ENCODE data around the gene CCR4. TPM values are rescaled to one million over a fixed set of nuclear protein-coding genes. Genes with fewer than 3 reads are reported as not detected.

CCR4 gene
- total and polyA plus RNA-seq, 2 of the 4 experiments (the other 2 are of a cell fraction): not detected

DNA sequence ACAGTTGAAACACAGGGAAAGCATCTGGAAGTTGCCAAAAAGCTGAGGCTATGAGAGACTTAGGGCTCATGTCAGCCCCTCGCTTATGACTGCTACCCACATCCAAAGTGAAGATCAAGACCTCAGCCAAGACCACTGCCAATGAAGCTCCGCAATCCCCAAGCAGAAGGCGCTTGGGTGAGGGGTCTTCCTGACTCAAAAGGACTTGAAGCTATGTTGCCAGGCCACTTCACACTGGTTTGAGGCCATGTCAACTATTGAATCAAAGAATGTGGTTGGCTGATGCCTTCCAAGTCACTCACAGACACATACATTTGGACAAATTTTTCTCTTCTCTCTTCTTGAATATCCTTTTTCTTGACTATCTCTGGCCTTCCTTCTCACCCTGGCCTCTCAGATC, 928 bp upstream of the CCR4 start:
- CTCF ChIA-PET: interaction anchor here (1.1 kb wide), 1 partner anchor 838 kb away, joined by 4 read pairs; no protein-coding TSS in a partner anchor
- no peak for TF ChIP-seq BHLHE40 (IDR thresholded peaks at IDR 0.05; ENCODE audit: low read depth, low read length)
- no peak for TF ChIP-seq MAFK (IDR thresholded peaks at IDR 0.05; ENCODE audit: low read depth, low read length)
- TF ChIP-seq CHD1 (IDR thresholded peaks at IDR 0.05; ENCODE audit: low read depth, low read length): no peak
- no peak for TF ChIP-seq SMC3 (IDR thresholded peaks at IDR 0.05; ENCODE audit: low read depth, low read length)
- TF ChIP-seq, protein P1, sequence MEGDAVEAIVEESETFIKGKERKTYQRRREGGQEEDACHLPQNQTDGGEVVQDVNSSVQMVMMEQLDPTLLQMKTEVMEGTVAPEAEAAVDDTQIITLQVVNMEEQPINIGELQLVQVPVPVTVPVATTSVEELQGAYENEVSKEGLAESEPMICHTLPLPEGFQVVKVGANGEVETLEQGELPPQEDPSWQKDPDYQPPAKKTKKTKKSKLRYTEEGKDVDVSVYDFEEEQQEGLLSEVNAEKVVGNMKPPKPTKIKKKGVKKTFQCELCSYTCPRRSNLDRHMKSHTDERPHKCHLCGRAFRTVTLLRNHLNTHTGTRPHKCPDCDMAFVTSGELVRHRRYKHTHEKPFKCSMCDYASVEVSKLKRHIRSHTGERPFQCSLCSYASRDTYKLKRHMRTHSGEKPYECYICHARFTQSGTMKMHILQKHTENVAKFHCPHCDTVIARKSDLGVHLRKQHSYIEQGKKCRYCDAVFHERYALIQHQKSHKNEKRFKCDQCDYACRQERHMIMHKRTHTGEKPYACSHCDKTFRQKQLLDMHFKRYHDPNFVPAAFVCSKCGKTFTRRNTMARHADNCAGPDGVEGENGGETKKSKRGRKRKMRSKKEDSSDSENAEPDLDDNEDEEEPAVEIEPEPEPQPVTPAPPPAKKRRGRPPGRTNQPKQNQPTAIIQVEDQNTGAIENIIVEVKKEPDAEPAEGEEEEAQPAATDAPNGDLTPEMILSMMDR (conservative IDR thresholded peaks at IDR 0.05; ENCODE audit: low read depth, low read length): no peak
- TF ChIP-seq, protein P2, sequence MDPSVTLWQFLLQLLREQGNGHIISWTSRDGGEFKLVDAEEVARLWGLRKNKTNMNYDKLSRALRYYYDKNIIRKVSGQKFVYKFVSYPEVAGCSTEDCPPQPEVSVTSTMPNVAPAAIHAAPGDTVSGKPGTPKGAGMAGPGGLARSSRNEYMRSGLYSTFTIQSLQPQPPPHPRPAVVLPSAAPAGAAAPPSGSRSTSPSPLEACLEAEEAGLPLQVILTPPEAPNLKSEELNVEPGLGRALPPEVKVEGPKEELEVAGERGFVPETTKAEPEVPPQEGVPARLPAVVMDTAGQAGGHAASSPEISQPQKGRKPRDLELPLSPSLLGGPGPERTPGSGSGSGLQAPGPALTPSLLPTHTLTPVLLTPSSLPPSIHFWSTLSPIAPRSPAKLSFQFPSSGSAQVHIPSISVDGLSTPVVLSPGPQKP (IDR thresholded peaks at IDR 0.05; ENCODE audit: borderline replicate concordance, low read depth, low read length): no peak
- no peak for TF ChIP-seq CEBPB (IDR thresholded peaks at IDR 0.05; ENCODE audit: low read depth, low read length)
- ATAC-seq (ENCODE audit: low read depth) (no peak), DNase-seq (no peak)
- Histone ChIP-seq H3K4me1 (ENCODE audit: control insufficient read depth, insufficient read depth, low read length) (no peaks in the 10 kb centered on the region), H3K4ac (ENCODE audit: low read depth, low read length) (no peak overlapping the region), H3K27ac (ENCODE audit: insufficient read depth, low read length) (no peak overlapping the region), H4K8ac (ENCODE audit: low read depth in 2 of 2, low read length in 2 of 2) (no peak overlapping the region), H3K14ac (replicated peaks; ENCODE audit: low read depth, low read length) (no peak overlapping the region), H3K9ac (ENCODE audit: low read depth, low read length) (no peak overlapping the region), H3K56ac (ENCODE audit: extremely low read depth, insufficient read depth, low read length) (no peak overlapping the region), H3K18ac (ENCODE audit: low read depth, low read length) (no peak overlapping the region), H3K4me3 (ENCODE audit: insufficient read depth, low read depth, low read length) (no peak overlapping the region), H2BK5ac (ENCODE audit: low read depth, low read length, poor library complexity, severe bottlenecking) (no peak overlapping the region), H3K23ac (ENCODE audit: low read depth, low read length) (no peak overlapping the region), H2BK120ac (ENCODE audit: low read depth, low read length) (no peak overlapping the region), H3K9me1 (ENCODE audit: insufficient read depth, low read length) (peaks cover 5% of the 10 kb centered on the region), H3K36me3 (ENCODE audit: control insufficient read depth, insufficient read depth, low read length) (no peaks in the 10 kb centered on the region), H2BK15ac (ENCODE audit: low read depth, low read length) (no peak overlapping the region), H2AK9ac (replicated peaks; ENCODE audit: low read depth, low read length, poor library complexity) (no peak overlapping the region), H2AK5ac (ENCODE audit: low read depth, low read length) (no peak overlapping the region), H4K5ac (ENCODE audit: low read depth, low read length) (no peak overlapping the region), H4K20me1 (ENCODE audit: insufficient read depth, low read length) (no peaks in the 10 kb centered on the region), H2BK20ac (ENCODE audit: low read depth, low read length) (no peak overlapping the region), H3K79me1 (ENCODE audit: low read depth in 1 of 2, low read length in 2 of 2) (0 out of 4 replicates have a peak, but pooled peaks cover 0 to 4% of the 10 kb centered on the region in 2 experiments), H3K27me3 (ENCODE audit: control insufficient read depth, insufficient read depth, low read length) (peaks cover 18% of the 10 kb centered on the region), H4K91ac (ENCODE audit: insufficient read depth, low read depth, low read length) (no peak overlapping the region), H2AFZ (replicated peaks; ENCODE audit: low read length, poor library complexity) (no peak overlapping the region), H3K4me2 (ENCODE audit: low read depth, low read length) (no peak overlapping the region), H3K9me3 (ENCODE audit: control insufficient read depth, insufficient read depth, low read length) (no peaks in the 10 kb centered on the region)
- no TSS peak for BruUV-seq (replicated peaks)
- in situ Hi-C loops (cut with MboI; ENCODE audit: low sequenced_read_pairs): loop anchor here (5.0 to 25.0 kb wide), 3 partner anchors 122 to 837 kb away; partner anchors contain the start of gene PDCD6IP
- intact Hi-C loops (cut with micrococcal nuclease): no loop called here
- dilution Hi-C loops (cut with HindIII; ENCODE audit: low sequenced_read_pairs, unreplicated experiment): no loop called here
- WGBS, 2 experiments (ENCODE audit: extremely low coverage in 2 of 2, insufficient read length in 1 of 2): 86% methylated on average over 1 of the region's 3 CpGs; no CpG with 5 or more reads in 1 of the 2 experiments
- POLR2A ChIA-PET (ENCODE audit: unreplicated experiment): no interaction called here
